ENCODE data around the gene HOXC11. TPM values are rescaled to one million over a fixed set of nuclear protein-coding genes. Genes with fewer than 3 reads are reported as not detected.

The HOXC11 gene
- 1 to 10 TPM in 1 of 4 donors, under 1 TPM in 3; 0.03 to 1.1 (median 0.63) TPM for polyA plus RNA-seq
- long read RNA-seq, donor 1: 0 reads
- long read RNA-seq, donor 2: 0 reads
- long read RNA-seq, donor 3: 0 reads
- long read RNA-seq, donor 4: 0 reads
- long read RNA-seq, donor 5: 0 reads
- long read RNA-seq, donor 6, partial matches to known transcripts: 0 of 2 reads
- long read RNA-seq, donor 6, other reads (novel, unspliced or antisense): 0 of 2 reads
- long read RNA-seq, donor 7: 0 reads
- long read RNA-seq, donor 8: 0 reads
- long read RNA-seq, donor 9: 0 reads
- long read RNA-seq, donor 10: 0 reads

DNA sequence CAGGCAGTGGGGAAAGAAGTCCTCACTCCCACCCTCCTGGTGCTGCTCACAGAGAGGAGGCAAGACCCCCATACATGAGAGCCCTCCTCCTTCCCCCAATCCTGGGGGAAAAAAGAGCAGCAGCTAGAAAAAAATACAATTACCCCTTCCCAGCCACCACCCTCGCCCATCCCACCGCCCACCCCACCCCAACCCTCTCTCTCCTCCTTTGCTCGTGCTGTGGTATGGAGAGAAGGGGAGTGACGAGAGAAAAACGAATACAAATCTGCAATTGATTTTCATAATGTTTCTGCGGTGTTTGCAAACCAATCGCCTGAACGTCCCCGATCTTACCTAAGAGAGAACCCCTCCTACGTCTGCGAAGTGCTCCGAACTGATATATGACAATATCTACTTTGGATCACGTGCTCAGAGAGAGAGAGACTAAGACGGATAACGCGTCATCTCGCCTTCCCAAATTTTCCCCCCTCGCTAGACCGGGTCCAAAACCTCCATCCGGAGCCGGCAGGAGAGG is at the start of gene HOXC11:
Gene HOXC11 (plus strand): TSS at position 405 of the 514 bp plus-strand sequence. CDS start 116 bp downstream, outside the sequence.
- WGBS, 3 donors: 6 to 10% (median 6%) methylated on average over 21 of the region's 21 CpGs
- peak within 1 kb of the TSS in 2 of 3 donors; percentile 41 to 43 for H3K4me3 ChIP-seq (ENCODE audit: low read depth in 1 of 3, low read length in 3 of 3)
- H3K4me1 ChIP-seq (ENCODE audit: control insufficient read depth in 3 of 3, insufficient read depth in 2 of 3, low read depth in 1 of 3, low read length in 2 of 3): peaks cover 0 to 20% (median 13%) of the 10 kb centered on the region in 3 donors
- peaks cover 5 to 96% (median 75%) of the 10 kb centered on the region in 3 donors for H3K27me3 ChIP-seq (ENCODE audit: control insufficient read depth in 3 of 3, insufficient read depth in 3 of 3, low read length in 3 of 3)
- no peaks in the 10 kb centered on the region for H3K36me3 ChIP-seq (ENCODE audit: control insufficient read depth in 3 of 3, insufficient read depth in 2 of 3, low read depth in 1 of 3, low read length in 3 of 3)
- peaks cover 0 to 16% of the 10 kb centered on the region in 2 donors for H3K9me3 ChIP-seq (ENCODE audit: control insufficient read depth in 2 of 2, insufficient read depth in 1 of 2, low read depth in 1 of 2, low read length in 1 of 2)
- no peak for DNase-seq
- FAIRE-seq: no peak
- H3K27ac ChIP-seq (ENCODE audit: low read depth in 1 of 3, low read length in 2 of 3): no peak within 1 kb of the TSS

DNA sequence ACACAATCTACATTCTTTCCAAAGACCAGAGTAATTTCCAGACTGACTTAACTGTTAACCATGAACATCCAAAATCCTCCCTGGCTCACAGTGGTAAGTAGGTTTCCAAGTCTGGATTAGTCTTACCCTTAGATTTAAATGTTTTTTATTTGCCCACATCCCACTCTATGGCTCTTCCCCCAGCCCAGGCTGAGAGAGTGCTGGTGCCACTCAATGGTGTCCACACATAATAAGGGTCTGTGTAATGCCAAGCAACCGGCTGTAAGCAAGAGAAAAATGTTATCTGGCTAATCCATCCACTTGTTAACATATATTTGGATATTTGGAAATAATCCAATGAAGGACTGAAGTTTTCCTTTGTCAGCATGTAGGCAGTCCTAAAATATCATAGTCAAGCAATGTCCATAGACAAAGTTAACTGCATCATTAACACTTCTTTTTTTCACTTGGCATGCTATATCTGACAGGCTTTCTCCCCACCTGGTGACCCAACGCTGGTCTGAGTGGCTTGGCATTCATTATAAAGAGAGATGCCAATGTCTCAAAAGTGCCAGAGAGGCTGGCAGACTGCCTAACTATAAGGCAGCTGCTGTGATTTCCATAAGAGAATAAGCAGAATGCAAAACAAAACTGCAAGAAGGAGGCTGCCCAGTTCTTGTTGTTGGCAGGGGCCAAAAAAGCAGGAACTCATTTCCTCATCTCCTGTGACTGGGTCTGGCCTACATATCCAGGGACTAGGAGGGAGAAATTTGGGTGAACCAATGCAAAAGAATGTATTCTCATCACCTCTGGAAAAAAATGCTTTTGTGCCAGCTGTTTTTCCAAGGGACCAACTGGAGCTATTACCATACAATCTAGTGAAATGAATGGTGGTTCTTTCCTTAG is 48.2 kb upstream of the HOXC11 start:
- Histone ChIP-seq H3K9me3 (ENCODE audit: control insufficient read depth in 2 of 2, insufficient read depth in 1 of 2, low read depth in 1 of 2, low read length in 1 of 2) (no peaks in the 10 kb centered on the region), H3K36me3 (ENCODE audit: control insufficient read depth in 3 of 3, insufficient read depth in 2 of 3, low read depth in 1 of 3, low read length in 3 of 3) (no peaks in the 10 kb centered on the region), H3K4me3 (ENCODE audit: low read depth in 1 of 3, low read length in 3 of 3) (no peak overlapping the region), H3K27me3 (ENCODE audit: control insufficient read depth in 3 of 3, insufficient read depth in 3 of 3, low read length in 3 of 3) (peaks cover 2 to 75% (median 48%) of the 10 kb centered on the region in 3 donors), H3K27ac (ENCODE audit: low read depth in 1 of 3, low read length in 2 of 3) (no peak overlapping the region), H3K4me1 (ENCODE audit: control insufficient read depth in 3 of 3, insufficient read depth in 2 of 3, low read depth in 1 of 3, low read length in 2 of 3) (no peaks in the 10 kb centered on the region)
- no peak for FAIRE-seq
- 10 to 42% (median 13%) methylated on average over 2 of the region's 2 CpGs for WGBS, 3 donors
- DNase-seq: no peak

DNA sequence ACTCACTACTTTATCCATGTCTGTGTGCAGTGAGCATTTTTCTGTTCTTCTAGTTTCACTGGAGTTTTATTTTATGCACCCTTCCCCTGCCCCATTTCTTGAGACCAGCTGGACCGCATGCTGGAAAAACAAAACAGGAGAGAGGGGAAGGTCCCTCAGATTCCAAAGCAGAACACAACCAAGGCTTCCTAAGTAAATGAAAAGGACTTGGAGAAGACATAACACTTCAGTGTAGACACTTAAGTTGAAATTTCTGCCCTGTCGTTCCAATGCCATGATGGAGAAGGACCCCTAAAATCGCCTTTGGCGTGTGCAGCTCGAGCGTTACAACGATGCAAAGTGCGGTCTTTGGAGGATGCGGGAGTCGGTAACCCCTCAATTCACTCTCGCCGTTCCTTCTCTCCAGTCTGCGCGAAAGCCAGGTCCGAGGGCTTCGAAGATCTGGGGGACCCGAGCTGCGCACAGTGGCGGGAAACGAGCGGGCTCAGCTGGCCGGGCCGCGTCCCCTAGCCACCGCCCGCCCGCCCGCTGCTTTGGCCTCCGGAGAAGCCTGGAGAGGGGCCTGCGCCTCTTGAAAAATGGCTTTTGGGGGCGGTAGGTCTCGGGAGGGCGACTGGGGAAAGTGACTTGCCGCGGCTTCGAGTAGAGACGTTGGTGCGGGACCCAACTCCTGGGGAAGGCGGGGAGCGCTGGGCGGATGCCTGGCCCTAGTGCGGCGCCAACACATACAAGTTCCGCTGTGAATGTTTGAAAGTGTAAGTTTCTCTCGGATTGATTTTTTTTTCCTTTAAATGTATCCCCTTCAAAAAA is 45.5 kb upstream of the HOXC11 start:
- H3K9me3 ChIP-seq (ENCODE audit: control insufficient read depth in 2 of 2, insufficient read depth in 1 of 2, low read depth in 1 of 2, low read length in 1 of 2): no peaks in the 10 kb centered on the region
- WGBS, 3 donors: 6 to 23% (median 17%) methylated on average over 45 of the region's 45 CpGs
- no peak overlapping the region for H3K4me3 ChIP-seq (ENCODE audit: low read depth in 1 of 3, low read length in 3 of 3)
- FAIRE-seq: no peak
- no peak overlapping the region for H3K27ac ChIP-seq (ENCODE audit: low read depth in 1 of 3, low read length in 2 of 3)
- H3K27me3 ChIP-seq (ENCODE audit: control insufficient read depth in 3 of 3, insufficient read depth in 3 of 3, low read length in 3 of 3): peaks cover 3 to 92% (median 61%) of the 10 kb centered on the region in 3 donors
- H3K4me1 ChIP-seq (ENCODE audit: control insufficient read depth in 3 of 3, insufficient read depth in 2 of 3, low read depth in 1 of 3, low read length in 2 of 3): no peaks in the 10 kb centered on the region
- no peak for DNase-seq
- H3K36me3 ChIP-seq (ENCODE audit: control insufficient read depth in 3 of 3, insufficient read depth in 2 of 3, low read depth in 1 of 3, low read length in 3 of 3): no peaks in the 10 kb centered on the region

DNA sequence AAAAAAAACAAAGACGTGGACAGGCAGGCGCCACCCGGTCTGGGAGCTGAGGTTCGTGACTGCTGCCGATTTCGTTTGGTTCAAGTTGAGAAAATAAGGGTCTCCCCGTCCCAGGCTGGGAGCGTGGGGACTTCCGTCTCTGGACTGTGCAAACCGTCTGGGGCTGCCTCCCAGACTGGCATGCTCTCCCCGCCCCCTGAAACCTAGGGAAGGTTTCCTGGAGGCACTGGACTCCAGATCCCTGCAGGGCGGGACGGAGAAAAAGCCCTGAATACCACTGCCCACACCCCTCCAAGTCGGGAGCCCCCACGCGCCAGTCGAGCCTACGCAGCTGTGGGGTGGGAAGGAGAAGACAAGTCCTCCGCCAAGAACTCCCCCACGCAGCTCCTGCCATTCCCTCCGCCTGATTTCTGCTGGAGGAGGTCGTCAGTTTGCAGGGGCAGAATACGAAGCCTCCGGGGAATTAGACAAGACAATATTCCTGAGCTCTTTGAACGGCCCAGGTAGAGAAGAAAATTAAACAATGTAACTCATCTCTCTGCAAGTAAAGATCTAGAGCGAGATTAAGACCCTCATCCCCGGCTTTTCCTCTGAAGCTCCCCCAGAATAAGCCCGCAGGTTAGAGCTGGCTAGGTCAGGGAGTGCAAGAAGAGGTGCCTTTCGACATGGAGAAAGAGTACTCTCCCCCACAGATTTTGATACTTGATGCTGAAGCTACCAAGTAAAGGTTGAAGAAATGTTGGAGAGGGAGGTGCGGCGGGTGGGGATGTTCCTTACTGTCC is 44.7 kb upstream of the HOXC11 start:
- DNase-seq (no peak), FAIRE-seq (no peak)
- Histone ChIP-seq H3K4me1 (ENCODE audit: control insufficient read depth in 3 of 3, insufficient read depth in 2 of 3, low read depth in 1 of 3, low read length in 2 of 3) (no peaks in the 10 kb centered on the region), H3K27me3 (ENCODE audit: control insufficient read depth in 3 of 3, insufficient read depth in 3 of 3, low read length in 3 of 3) (peaks cover 3 to 95% (median 58%) of the 10 kb centered on the region in 3 donors), H3K36me3 (ENCODE audit: control insufficient read depth in 3 of 3, insufficient read depth in 2 of 3, low read depth in 1 of 3, low read length in 3 of 3) (no peaks in the 10 kb centered on the region), H3K9me3 (ENCODE audit: control insufficient read depth in 2 of 2, insufficient read depth in 1 of 2, low read depth in 1 of 2, low read length in 1 of 2) (no peaks in the 10 kb centered on the region), H3K27ac (ENCODE audit: low read depth in 1 of 3, low read length in 2 of 3) (no peak overlapping the region), H3K4me3 (ENCODE audit: low read depth in 1 of 3, low read length in 3 of 3) (no peak overlapping the region)
- 6 to 11% (median 9%) methylated on average over 31 of the region's 31 CpGs for WGBS, 3 donors

DNA sequence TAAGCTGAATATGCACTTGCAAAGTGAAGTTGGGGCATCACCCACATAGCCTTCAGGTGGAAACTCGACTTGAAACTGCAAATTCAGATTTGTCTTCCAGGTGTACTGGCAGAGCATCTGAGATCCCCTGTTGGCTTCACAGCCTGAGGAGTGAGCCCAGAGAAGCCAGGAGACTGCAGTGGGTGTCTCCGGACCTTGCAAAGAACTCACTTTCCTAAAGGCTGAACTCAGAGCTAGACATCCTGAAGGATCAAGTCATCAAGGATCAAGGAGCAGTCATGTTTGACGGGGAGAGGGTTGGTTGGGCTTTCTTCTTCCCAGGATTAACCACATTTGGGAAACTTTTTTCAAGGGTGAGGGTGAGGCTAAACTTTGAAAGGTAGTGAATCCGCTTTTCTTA is 43.4 kb upstream of the HOXC11 start:
- H3K27ac ChIP-seq (ENCODE audit: low read depth in 1 of 3, low read length in 2 of 3): no peak overlapping the region
- DNase-seq: no peak
- H3K9me3 ChIP-seq (ENCODE audit: control insufficient read depth in 2 of 2, insufficient read depth in 1 of 2, low read depth in 1 of 2, low read length in 1 of 2): peaks cover 0 to 2% of the 10 kb centered on the region in 2 donors
- H3K4me3 ChIP-seq (ENCODE audit: low read depth in 1 of 3, low read length in 3 of 3): no peak overlapping the region
- H3K4me1 ChIP-seq (ENCODE audit: control insufficient read depth in 3 of 3, insufficient read depth in 2 of 3, low read depth in 1 of 3, low read length in 2 of 3): no peaks in the 10 kb centered on the region
- no peaks in the 10 kb centered on the region for H3K36me3 ChIP-seq (ENCODE audit: control insufficient read depth in 3 of 3, insufficient read depth in 2 of 3, low read depth in 1 of 3, low read length in 3 of 3)
- 15 to 18% (median 15%) methylated on average over 4 of the region's 4 CpGs for WGBS, 3 donors
- peaks cover 3 to 95% (median 59%) of the 10 kb centered on the region in 3 donors for H3K27me3 ChIP-seq (ENCODE audit: control insufficient read depth in 3 of 3, insufficient read depth in 3 of 3, low read length in 3 of 3)
- FAIRE-seq: no peak

DNA sequence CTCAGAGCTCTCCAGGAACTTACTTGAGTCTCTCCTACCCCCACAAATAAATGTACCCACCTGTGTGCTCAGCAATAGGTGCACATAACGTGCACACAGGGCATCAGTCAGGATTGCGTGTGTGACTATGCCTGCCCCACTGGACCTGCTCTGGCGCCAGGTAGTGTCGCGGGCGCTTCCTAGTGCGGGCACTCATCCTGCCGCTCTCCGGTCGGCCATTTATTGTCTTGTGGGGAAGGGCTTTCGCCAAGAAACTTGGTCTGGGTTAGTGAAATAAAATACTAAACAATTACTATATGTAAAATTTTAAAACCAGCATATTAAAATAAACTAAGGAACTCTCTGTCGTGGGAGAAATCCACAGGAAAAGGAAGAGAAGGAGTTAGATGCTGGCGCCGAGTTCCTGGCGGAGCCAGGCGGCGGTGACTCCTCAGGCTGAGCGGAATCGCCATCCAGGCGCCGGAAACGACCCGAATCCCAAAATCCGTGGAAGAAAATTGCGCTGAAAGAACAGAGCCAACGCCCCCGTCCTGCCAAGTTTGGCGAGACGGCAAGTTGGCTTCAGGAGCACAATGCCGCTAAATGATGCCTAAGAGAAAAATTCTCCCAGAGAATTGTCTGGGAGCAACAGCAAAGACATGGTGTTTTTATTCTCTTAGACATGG is 42.2 kb upstream of the HOXC11 start:
- 10 to 20% (median 20%) methylated on average over 30 of the region's 30 CpGs for WGBS, 3 donors
- Histone ChIP-seq H3K4me1 (ENCODE audit: control insufficient read depth in 3 of 3, insufficient read depth in 2 of 3, low read depth in 1 of 3, low read length in 2 of 3) (no peaks in the 10 kb centered on the region), H3K4me3 (ENCODE audit: low read depth in 1 of 3, low read length in 3 of 3) (no peak overlapping the region), H3K9me3 (ENCODE audit: control insufficient read depth in 2 of 2, insufficient read depth in 1 of 2, low read depth in 1 of 2, low read length in 1 of 2) (peaks cover 0 to 2% of the 10 kb centered on the region in 2 donors), H3K27ac (ENCODE audit: low read depth in 1 of 3, low read length in 2 of 3) (no peak overlapping the region), H3K27me3 (ENCODE audit: control insufficient read depth in 3 of 3, insufficient read depth in 3 of 3, low read length in 3 of 3) (peaks cover 3 to 96% (median 61%) of the 10 kb centered on the region in 3 donors), H3K36me3 (ENCODE audit: control insufficient read depth in 3 of 3, insufficient read depth in 2 of 3, low read depth in 1 of 3, low read length in 3 of 3) (no peaks in the 10 kb centered on the region)
- DNase-seq (no peak), FAIRE-seq (no peak)

DNA sequence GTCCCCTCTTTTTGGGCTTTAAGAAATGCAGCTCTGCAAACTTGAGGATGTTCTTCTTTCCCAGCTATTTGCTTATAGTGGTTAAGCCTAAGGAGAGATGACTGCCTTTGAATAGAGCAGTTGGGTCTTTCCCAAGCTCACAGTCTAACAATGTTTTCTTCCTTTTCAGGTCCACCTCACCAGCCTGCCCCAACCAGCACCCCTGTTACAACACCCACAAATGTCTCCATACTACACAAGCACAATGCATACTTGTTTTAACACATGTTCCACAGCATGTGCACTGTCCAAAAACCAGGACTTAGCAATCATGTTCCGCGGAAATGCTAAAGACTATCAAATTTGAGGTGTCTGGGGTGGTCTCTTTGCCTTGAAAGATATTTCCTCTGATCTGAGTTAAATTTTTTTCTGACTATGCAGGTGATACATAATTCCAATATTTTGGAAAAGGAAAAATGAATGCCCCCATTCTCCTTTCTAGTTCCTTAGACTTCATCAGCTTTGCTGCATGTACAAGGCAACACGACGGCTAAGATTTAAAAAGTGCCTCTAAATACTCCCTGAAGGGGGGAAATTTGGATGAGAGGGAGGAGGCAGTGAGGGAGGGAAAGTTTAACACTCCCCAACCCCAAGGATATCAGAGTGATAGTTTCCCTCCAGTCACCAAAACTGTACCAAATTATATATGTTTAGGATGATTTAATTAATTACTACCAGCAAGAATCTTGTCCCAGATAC is 40.9 kb upstream of the HOXC11 start:
- WGBS, 3 donors: 34 to 41% (median 40%) methylated on average over 4 of the region's 4 CpGs
- H3K4me3 ChIP-seq (ENCODE audit: low read depth in 1 of 3, low read length in 3 of 3): no peak overlapping the region
- no peak overlapping the region for H3K27ac ChIP-seq (ENCODE audit: low read depth in 1 of 3, low read length in 2 of 3)
- DNase-seq (no peak), FAIRE-seq (no peak)
- no peaks in the 10 kb centered on the region for H3K4me1 ChIP-seq (ENCODE audit: control insufficient read depth in 3 of 3, insufficient read depth in 2 of 3, low read depth in 1 of 3, low read length in 2 of 3)
- H3K9me3 ChIP-seq (ENCODE audit: control insufficient read depth in 2 of 2, insufficient read depth in 1 of 2, low read depth in 1 of 2, low read length in 1 of 2): peaks cover 0 to 2% of the 10 kb centered on the region in 2 donors
- peaks cover 3 to 96% (median 61%) of the 10 kb centered on the region in 3 donors for H3K27me3 ChIP-seq (ENCODE audit: control insufficient read depth in 3 of 3, insufficient read depth in 3 of 3, low read length in 3 of 3)
- H3K36me3 ChIP-seq (ENCODE audit: control insufficient read depth in 3 of 3, insufficient read depth in 2 of 3, low read depth in 1 of 3, low read length in 3 of 3): no peaks in the 10 kb centered on the region

All from small intestine (tissue), 16 donors.